RWPE1 (cell line): Measurements from ENCODE around the gene ATG7.
A peak's percentile ranks its signal among the peaks of the same experiment; 100 is the strongest.
"Not testable (repeated sequence)": the region's sequence is repeated elsewhere in the genome, so short reads cannot be mapped to it uniquely, and the experiment has no call there.

Experiments used
- CTCF ChIA-PET: fragments of 350-600 bp; sonication (Branson Sonifier 250); formaldehyde crosslinking; extraction: SDS; loops from one replicate; lab custom pipeline; 2021; lab: Yijun Ruan, JAX
- POLR2A ChIA-PET: fragments of 400-600 bp; formaldehyde crosslinking; extraction: SDS; loops from one replicate; lab custom pipeline; 2020; ENCODE audit warnings: antibody characterized with exemption; ENCODE audit not compliant: low non-redundant PET; lab: Yijun Ruan, JAX
- DNase-seq: peaks from one replicate; pipeline ENCODE4 v3.0.0; 2012; ENCODE audit warnings: low spot score
- H3K27ac ChIP-seq: fragments of 450-650 bp; 2 replicates; pipeline ENCODE4 v1.5.1; 2017
- TF ChIP-seq, protein P1 (sequence below): fragments of 450-650 bp; conservative IDR thresholded peaks from 2 replicates; pipeline ENCODE4 v1.5.1; 2017; ENCODE audit warnings: low read depth, mild to moderate bottlenecking

Gene ATG7

DNA sequence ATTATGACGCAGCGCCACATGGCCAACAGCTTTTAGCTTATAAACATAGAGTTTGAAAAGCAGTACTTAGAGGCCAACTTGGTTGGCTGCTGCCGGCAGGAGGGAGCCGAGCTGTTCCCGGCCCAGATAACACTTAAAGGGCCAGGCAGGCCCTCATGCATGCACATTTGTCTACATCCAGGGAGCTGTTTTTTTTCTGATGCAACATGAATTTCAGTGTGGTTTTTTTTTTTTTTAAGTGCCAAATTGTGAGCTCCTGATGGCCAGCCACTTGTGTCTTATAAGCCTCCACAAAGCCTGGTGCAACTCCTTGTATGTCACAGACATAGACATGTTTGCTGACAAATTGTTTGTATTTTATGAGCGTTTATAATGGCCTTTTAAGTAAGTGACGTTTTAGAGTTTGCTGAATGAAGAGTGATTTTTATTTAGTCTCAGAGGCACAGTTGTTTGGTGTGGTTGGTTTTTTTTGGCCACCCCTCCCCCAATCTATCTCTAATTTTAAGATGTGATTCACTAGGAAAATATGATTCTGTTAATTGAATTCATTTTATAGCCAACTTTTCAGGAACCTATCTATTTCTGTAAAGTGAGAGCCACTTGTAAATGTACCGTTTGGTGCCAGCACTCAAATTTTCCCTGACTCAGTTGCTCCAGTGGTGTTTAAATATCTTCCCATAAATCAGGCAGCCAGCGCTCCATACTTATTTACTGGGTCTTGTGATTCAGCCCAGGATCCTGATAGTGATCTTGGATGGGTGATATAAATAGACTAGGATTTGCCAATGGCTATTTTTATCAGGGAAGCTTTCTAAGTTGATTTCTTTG lies 237.2 kb downstream of the ATG7 start:
- H3K27ac ChIP-seq, result peak overlapping the region; percentile 57
- DNase-seq, result no peak
- ChIA-PET POLR2A (no interaction called here), CTCF (no interaction called here)
- TF ChIP-seq, protein P1, sequence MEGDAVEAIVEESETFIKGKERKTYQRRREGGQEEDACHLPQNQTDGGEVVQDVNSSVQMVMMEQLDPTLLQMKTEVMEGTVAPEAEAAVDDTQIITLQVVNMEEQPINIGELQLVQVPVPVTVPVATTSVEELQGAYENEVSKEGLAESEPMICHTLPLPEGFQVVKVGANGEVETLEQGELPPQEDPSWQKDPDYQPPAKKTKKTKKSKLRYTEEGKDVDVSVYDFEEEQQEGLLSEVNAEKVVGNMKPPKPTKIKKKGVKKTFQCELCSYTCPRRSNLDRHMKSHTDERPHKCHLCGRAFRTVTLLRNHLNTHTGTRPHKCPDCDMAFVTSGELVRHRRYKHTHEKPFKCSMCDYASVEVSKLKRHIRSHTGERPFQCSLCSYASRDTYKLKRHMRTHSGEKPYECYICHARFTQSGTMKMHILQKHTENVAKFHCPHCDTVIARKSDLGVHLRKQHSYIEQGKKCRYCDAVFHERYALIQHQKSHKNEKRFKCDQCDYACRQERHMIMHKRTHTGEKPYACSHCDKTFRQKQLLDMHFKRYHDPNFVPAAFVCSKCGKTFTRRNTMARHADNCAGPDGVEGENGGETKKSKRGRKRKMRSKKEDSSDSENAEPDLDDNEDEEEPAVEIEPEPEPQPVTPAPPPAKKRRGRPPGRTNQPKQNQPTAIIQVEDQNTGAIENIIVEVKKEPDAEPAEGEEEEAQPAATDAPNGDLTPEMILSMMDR, result no peak

DNA sequence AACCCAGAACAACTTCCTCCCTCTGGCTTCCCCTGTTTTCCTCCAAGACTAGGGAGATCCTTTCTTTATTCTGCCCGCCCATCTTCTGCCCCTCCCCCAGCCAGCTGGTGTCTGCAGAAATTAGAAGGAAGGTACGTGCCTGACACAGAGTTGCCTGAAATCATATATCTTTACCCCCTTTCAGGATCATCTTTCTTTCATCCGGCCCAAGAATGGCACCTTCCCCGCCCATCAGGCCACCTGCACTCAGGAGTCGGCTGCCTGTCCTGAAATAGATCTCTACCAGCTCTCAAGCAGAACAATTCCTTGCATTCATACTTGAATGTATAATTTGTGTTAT lies 237.8 kb downstream of the ATG7 start:
- TF ChIP-seq, protein P1, result no peak
- CTCF ChIA-PET, result no interaction called here
- DNase-seq, result no peak
- POLR2A ChIA-PET, result no interaction called here
- H3K27ac ChIP-seq, result peak overlapping the region; percentile 14; the same call in 1 of the 2 replicates

DNA sequence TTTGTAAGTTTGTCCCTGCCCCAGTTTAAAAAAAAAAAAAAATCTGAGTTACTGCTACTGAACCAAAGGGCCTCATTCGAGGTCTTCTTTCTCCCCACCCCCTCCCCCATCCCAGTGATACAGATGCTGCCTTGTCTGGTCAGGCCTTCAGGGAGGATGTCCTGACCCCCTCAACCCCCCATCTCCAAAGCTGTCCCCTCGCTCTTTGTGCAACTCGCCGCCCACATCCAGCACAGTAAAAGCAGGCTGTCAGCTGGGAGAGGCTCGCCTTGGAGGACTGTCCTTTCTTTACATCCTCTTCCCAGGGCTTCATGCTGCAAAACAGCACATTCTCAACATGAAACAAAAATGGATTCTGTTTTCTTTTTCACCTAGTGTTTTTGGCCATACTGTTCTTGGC lies 238.2 kb downstream of the ATG7 start:
- peak overlapping the region; percentile 14; the same call in 1 of the 2 replicates for H3K27ac ChIP-seq
- TF ChIP-seq, protein P1, result no peak
- CTCF ChIA-PET, result interaction anchor here (0.6 kb wide), 1 partner anchor 43 kb away, joined by 3 read pairs; no protein-coding TSS in a partner anchor
- POLR2A ChIA-PET, result no interaction called here
- no peak for DNase-seq

DNA sequence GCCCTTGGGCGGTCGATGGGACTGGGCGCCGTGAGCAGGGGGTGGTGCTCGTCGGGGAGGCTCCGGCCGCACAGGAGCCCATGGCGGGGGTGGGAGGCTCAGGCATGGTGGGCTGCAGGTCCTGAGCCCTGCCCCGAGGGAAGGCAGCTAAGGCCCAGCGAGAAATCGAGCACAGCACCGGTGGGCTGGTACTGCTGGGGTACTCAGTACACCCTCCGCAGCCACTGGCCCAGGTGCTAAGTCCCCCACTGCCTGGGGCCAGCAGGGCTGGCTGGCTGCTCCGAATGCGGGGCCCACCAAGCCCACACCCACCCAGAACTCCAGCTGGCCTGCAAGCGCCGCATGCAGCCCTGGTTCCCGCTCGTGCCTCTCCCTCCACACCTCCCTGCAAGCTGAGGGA lies 239.4 kb downstream of the ATG7 start:
- CTCF ChIA-PET, POLR2A ChIA-PET, DNase-seq: not testable (repeated sequence)

DNA sequence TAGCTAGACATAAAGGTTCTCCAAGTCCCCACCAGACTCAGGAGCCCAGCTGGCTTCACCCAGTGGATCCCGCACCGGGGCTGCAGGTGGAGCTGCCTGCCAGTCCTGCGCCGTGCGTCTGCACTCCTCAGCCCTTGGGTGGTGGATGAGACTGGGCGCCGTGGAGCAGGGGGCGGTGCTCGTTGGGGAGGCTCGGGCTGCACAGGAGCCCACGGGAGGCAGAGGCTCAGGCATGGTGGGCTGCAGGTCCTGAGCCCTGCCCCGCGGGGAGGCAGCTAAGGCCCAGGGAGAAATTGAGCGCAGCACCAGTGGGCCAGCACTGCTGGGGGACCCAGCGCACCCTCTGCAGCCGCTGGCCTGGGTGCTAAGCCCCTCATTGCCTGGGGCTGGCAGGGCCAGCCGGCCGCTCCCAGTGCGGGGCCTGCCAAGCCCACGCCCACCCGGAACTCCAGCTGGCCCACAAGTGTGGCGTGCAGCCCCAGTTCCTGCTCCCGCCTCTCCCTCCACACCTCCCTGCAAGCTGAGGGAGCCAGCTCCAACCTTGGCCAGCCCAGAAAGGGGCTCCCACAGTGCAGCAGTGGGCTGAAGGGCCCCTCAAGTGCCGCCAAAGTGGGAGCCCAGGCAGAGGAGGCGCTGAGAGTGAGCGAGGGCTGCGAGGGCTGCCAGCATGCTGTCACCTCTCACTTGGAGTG lies 241.1 kb downstream of the ATG7 start:
- CTCF ChIA-PET, result interaction anchor here (0.6 kb wide), 1 partner anchor 1041 kb away, joined by 3 read pairs; no protein-coding TSS in a partner anchor
- peak overlapping the region; percentile 65 for H3K27ac ChIP-seq
- POLR2A ChIA-PET, DNase-seq: not testable (repeated sequence)

More for the DNA sequence above, 239.4 kb downstream of the ATG7 start:
- peak overlapping the region; percentile 16; the same call in 1 of the 2 replicates for H3K27ac ChIP-seq

DNA sequence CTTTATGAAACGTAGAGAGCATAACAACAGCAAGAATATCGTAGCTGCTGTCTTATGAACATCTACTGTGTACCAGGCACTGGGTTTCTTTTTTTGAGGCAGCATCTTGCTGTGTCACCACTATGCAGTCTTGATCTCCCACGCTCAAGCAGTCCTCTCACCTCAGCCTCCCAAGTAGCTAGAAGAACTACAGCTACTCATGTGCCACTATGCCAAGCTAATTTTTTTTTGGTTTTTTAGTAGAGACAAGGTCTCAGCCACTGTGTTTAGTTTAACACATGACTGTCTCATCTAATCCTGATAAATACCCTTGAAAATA lies 241.6 kb downstream of the ATG7 start:
- H3K27ac ChIP-seq, result peak overlapping the region; percentile 65
- POLR2A ChIA-PET, result no interaction called here
- no peak for DNase-seq
- CTCF ChIA-PET, result interaction anchor here (0.6 kb wide), 1 partner anchor 1041 kb away, joined by 3 read pairs; no protein-coding TSS in a partner anchor
- TF ChIP-seq, protein P1, result no peak

DNA sequence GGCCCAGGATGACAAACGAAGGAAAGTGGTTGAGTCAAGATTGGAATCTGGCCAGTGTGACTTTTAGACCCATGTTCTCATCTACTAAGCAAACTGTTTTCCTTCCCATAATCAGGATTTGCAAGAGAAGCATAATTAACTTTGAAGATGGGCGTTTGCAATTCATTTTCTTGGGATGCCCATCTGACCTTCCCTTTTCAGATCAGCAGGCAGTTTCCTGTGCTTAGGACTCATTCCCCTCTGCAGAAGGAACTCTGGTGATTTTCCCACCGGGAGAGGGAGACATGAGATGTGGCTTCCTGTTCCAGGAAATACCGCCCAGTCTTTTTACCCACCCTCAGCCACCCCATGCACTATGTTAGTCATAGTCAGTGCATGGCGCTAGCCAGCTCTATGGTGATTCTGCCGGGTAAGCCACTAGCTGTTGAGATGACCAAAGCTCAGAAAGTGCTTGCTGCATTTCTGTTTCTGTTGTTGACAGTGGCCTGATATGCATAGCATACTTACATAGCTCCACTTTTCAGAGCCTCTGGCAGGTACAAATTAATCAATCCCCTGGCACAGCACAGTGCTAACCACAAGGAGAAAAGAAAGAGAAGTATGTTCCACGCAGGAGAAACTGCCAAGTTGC lies 242.1 kb downstream of the ATG7 start:
- TF ChIP-seq, protein P1, result no peak; the same call in 1 of the 2 replicates
- ChIA-PET CTCF (interaction anchor here (0.5 to 0.7 kb wide), 3 partner anchors 8 to 1040 kb away, joined by 3 to 7 read pairs (median 3); no protein-coding TSS in a partner anchor), POLR2A (no interaction called here)
- peak; percentile 64 for DNase-seq
- H3K27ac ChIP-seq, result peak overlapping the region; percentile 68
